ENCODE results near the gene ENO3.

ENO3 gene

DNA sequence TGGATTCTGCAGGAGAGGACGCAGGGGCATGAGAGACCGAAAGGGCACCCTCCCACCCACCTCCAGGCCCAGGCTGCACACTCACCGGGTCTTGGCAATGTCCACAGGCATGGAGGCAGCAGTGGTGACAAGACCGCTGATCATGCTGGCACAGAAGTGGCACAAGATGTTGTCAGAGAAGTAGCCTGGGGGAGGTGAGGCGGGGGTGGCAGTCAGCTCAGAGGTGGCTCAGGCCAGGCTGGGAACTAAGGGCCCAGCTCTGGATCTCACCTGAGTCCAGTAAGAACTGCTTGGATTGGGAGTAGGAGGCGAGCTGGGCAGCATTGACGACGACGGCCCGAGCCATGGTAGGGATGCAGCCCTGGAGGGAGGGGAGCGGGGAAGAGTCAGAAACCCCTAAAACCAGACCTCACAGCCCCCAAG lies 12.8 kb upstream of the ENO3 start:
- no peak for DNase-seq

- no peak for DNase-seq
These were observed 12.0 kb upstream of the ENO3 start for GRCh38 chr17:4938688-4939545.

GRCh38 chr17:4939546-4939795 lies 11.4 kb upstream of the ENO3 start:
- DNase-seq, result no peak

DNA sequence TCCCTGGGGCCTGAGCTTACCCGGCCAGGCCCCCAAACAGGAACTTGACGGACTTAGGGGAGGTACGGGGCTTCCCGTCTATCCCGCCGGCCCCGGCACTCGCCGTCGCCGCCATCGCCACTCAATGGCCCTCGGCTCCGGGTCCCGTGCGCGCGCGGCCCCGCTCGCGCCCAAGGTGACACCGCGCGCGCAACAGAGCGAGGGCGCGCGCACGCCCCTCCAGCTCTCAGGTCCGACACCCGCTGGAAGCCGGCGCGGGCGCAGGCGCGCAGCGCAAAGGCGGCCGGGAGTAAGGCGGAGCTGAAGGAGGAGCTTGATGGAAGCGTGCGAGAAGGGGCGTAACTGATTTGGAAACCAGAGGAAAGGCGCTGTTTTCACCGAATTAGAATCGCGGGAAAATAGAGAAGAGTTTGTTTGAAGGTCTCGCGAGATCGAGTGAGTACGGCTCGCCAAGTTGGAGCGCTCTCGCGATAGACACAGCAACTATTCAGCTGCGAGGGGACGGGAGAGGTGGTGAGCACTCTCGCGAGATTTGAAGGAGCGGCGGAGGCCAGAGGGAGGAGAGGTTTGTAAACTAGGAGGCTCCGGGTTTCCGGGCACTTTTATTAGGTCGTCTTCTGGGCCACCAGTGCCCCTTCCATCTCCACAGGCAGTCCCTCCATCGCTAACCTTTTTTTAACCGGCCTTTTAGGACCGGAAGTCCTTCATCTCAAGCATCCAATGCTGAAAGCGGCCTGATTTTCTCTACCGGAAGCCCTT lies 10.9 kb upstream of the ENO3 start, which contains the start of the genes RNF167 and SLC25A11:
Gene RNF167, plus strand, starts transcription at position 473 of the 759 bp plus-strand sequence. CDS start 642 bp downstream, outside the sequence.
Gene SLC25A11, minus strand, starts transcription at position 251 of the 759 bp plus-strand sequence. Its CDS starts 136 bp downstream, at position 115.
- peak; percentile 99 for DNase-seq

- no peak for DNase-seq
These were observed 10.2 kb upstream of the ENO3 start for GRCh38 chr17:4940555-4941318.

DNA sequence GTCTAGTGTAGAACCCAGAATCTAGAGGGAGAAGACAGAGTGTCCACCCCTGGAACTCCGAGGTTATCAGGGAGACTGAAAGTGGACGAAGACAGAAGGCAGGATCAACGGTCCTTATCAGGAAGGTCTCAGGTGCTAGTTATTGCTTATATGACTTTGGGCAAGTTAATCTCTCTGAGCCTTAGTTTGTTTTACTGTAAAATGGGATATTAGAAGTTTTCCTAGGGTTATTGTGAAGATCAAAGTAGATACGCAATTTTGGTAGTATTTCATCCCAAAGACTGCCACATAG lies 9.7 kb upstream of the ENO3 start:
- no peak for DNase-seq

DNA sequence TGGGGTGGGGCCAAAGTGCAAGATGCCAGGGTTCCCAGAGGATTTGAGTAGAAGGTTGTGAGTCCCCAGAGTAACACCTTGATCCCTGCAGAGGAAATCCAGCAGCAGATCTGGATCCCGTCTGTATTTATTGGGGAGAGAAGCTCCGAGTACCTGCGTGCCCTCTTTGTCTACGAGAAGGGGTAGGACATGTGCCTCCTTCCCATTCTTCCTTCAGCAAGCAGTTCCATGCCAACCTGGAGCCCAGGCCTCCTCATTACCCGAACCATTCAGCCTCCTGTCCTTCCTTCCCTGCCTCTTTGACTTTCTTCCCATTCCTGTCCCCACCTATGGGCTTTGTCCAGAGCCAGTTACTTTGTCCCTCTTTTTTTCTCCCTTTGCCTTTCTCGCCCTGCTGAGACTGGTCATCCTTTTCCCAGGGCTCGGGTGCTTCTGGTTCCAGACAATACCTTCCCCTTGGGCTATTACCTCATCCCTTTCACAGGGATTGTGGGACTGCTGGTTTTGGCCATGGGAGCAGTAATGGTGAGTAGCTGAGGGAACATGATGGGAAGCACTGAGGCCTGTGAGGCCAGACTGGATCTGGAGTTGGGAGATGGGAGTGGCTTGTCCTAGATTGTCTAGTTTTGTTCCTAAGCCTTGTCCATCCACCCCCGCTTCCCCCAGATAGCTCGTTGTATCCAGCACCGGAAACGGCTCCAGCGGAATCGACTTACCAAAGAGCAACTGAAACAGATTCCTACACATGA lies 8.0 kb upstream of the ENO3 start:
- no peak for DNase-seq

- DNase-seq, result no peak
These were observed 6.8 kb upstream of the ENO3 start for GRCh38 chr17:4944163-4944553.

- DNase-seq, result no peak
These were observed 6.3 kb upstream of the ENO3 start for GRCh38 chr17:4944554-4945175.

- DNase-seq, result no peak
These were observed 5.6 kb upstream of the ENO3 start for GRCh38 chr17:4945176-4945943.

DNA sequence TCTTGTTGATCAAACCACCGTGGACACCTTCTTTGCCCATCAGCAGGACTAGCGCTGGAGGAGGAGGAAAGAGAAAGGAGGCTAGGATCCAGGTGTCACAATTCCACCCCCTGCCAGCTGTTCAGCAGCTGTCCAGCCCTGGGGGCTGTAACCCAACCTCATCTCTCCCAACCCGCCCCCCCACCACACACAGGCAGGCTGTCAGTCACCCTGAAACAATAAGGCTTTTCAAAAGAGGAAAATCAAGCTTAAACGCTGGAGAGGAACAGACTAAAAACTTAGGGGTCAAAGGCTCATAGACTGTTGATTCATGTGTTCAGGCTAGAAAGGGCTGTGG lies 5.0 kb upstream of the ENO3 start:
- no peak for DNase-seq

DNA sequence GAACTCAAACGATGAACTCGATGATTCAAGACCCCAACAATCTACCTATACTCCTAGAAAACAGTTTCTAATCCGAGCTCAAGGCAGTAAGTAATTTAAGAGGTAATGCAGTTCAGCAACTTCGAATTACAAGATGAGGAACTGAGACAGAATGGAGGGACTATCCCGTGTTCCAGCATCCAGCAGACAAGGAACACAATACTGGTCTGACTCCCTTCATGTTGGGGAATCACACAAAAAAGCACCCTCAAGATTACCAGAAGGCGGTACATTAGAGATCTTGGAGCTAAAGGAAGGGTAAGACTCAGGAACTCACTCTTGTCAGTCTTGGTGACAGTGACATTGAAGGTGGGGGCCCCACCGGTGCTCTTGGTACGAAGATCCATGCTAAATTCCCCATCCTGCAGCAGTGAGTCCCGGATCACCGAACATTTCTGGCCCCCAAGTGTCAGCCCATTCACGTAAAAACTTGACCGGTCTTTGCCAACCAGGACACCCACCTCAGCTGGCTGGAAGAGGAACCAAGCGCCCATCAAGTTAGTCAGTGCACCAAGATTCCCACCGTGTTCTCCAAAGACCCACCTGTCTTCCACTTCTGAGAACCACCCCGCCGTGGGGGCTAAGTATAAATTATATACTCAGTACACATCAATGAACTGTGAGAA lies 4.5 kb upstream of the ENO3 start:
- DNase-seq, result no peak

GRCh38 chr17:4947010-4947410 lies 3.9 kb upstream of the ENO3 start:
- no peak for DNase-seq

GRCh38 chr17:4947411-4948165 lies 3.3 kb upstream of the ENO3 start:
- DNase-seq, result no peak

- DNase-seq, result peak; percentile 83
These were observed 2.6 kb upstream of the ENO3 start, which contains the start of gene PFN1 for GRCh38 chr17:4948166-4948930. Gene PFN1, minus strand, starts transcription at chr17:4948530. Its CDS starts 136 bp downstream, at chr17:4948394.

DNA sequence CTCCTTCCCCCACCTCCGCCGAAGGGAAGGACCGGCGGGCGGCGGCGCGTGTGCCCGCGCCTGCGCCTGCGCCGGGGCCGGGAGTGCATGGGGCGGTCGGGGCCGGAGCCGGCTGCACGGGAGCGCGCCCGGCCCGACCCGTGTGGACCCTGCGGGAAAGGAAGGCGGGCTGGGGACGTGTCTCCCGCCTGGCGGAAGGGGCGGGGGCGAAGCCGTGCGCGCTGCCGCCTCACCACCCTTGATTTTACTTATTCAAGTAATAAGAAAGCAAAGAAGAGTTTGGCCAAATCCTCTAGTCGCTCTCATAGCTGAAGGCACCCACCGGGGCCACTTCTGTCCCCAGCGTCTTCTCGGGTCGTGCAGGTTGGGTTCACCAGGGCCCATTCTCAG lies 2.0 kb upstream of the ENO3 start:
- peak; percentile 83 for DNase-seq

- DNase-seq, result peak; percentile 64
These were observed 1.4 kb upstream of the ENO3 start for GRCh38 chr17:4949321-4950074.

DNA sequence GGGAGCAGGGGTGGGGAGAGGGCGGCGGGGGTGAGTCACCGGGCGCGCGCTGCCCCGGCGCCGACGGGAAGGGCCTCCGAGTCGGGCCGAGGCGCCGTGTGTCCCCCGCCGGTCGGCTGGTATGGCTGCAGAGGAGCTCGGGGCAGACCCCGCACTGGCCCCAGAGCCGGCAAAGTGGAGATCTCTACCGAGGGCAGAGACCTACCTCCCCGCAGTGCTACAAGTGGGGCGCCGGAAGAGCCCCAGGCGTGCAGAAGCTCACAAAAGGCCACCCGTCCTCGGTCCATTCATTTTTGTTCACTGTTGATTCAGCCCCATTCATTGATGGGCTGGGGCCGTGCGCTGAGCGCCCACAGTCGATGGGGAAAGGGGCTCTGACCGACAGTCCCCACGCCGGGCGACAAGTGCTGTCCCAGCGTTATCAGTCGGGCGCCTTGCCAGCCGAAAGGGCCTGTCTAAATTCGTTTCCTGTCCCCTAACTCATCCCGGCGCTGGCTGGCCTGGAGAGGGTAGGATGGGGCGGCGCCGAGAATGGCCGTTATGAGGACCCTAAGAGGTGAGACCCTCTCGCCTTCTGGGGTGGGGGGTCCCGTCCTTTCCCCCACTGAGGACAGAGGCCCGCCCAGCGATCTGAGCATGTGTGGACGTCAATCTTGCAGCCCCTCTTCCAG lies 709 bp upstream of the ENO3 start:
- DNase-seq, result no peak

Data from midbrain (tissue), 1 donor.